SKM-1 (cell line): ENCODE measurements around the gene JHY.

Source experiments
- DNase-seq: peaks from one replicate; lab custom pipeline; 2025; ENCODE audit not compliant: unreplicated experiment; lab: John Stamatoyannopoulos, UW

JHY gene

GRCh38 chr11:123006860-123007542, 124.4 kb downstream of the JHY start:
- no peak for DNase-seq
